AG04449 (cell line): ENCODE data around the gene POLR2A.

Source experiments
- CTCF ChIA-PET: fragments of 350-600 bp; formaldehyde crosslinking; extraction: SDS; loops from one replicate; lab custom pipeline; 2021; ENCODE audit warnings: antibody characterized with exemption; lab: Yijun Ruan, JAX
- POLR2A ChIA-PET: fragments of 400-600, 350-600 bp; formaldehyde crosslinking; extraction: SDS; loops from one replicate; lab custom pipeline; 2020; ENCODE audit warnings: antibody characterized with exemption, inconsistent platforms; lab: Yijun Ruan, JAX
- DNase-seq: peaks from one replicate; pipeline ENCODE4 v3.0.0-alpha.2; 2010; ENCODE audit warnings: low read depth, low spot score
- H3K4me3 ChIP-seq: 2 replicates; pipeline ENCODE4 v1.5.1; 2011; ENCODE audit warnings: low read depth, mild to moderate bottlenecking, control low read depth, low read length
- CTCF ChIP-seq: IDR thresholded peaks from one replicate; pipeline ENCODE4 v1.5.1; 2011; ENCODE audit warnings: mild to moderate bottlenecking, moderate library complexity, low read length, control low read depth, inconsistent platforms; ENCODE audit not compliant: insufficient read depth; ENCODE audit errors: missing control alignments

The POLR2A gene

GRCh38 chr17:7493941-7494340, 9.8 kb downstream of the POLR2A start:
- CTCF ChIA-PET = interaction anchor here (0.9 to 6.5 kb wide), 3 partner anchors 21 to 68 kb away, joined by 3 to 48 read pairs (median 3); partner anchors contain the start of gene SENP3
- H3K4me3 ChIP-seq = no peak overlapping the region
- POLR2A ChIA-PET = no interaction called here
- no peak for DNase-seq
- no peak for TF ChIP-seq CTCF

- no peak overlapping the region for H3K4me3 ChIP-seq
- CTCF ChIA-PET = interaction anchor here (0.7 to 6.5 kb wide), 4 partner anchors 12 to 65 kb away, joined by 3 to 48 read pairs (median 4); partner anchors contain the start of genes POLR2A and SENP3
Observed at GRCh38 chr17:7495906-7496434, 11.8 kb downstream of the POLR2A start.

GRCh38 chr17:7496470-7497183, 12.5 kb downstream of the POLR2A start:
- CTCF ChIA-PET = interaction anchor here (1.0 to 6.5 kb wide), 6 partner anchors 11 to 65 kb away, joined by 3 to 48 read pairs (median 4); partner anchors contain the start of gene SENP3
- no peak for TF ChIP-seq CTCF
- no peak overlapping the region for H3K4me3 ChIP-seq
- POLR2A ChIA-PET = no interaction called here
- DNase-seq = no peak

More at GRCh38 chr17:7495906-7496434, 11.8 kb downstream of the POLR2A start:
- no peak for DNase-seq
- POLR2A ChIA-PET = no interaction called here
- no peak for TF ChIP-seq CTCF

- ChIA-PET POLR2A (no interaction called here), CTCF (interaction anchor here (1.1 to 6.5 kb wide), 4 partner anchors 12 to 63 kb away, joined by 3 to 48 read pairs (median 6); no protein-coding TSS in a partner anchor)
- no peak for DNase-seq
- no peak overlapping the region for H3K4me3 ChIP-seq
- TF ChIP-seq CTCF = no peak
Observed at GRCh38 chr17:7497228-7497627, 13.1 kb downstream of the POLR2A start.

- H3K4me3 ChIP-seq = no peak overlapping the region
- ChIA-PET POLR2A (no interaction called here), CTCF (interaction anchor here (1.1 to 6.5 kb wide), 4 partner anchors 12 to 63 kb away, joined by 3 to 48 read pairs (median 6); no protein-coding TSS in a partner anchor)
- no peak for TF ChIP-seq CTCF
- no peak for DNase-seq
Observed at GRCh38 chr17:7497636-7498035, 13.5 kb downstream of the POLR2A start.

- no peak overlapping the region for H3K4me3 ChIP-seq
- ChIA-PET POLR2A (interaction anchor here (0.7 kb wide), 1 partner anchor 14 kb away, joined by 3 read pairs; no protein-coding TSS in a partner anchor), CTCF (interaction anchor here (6.5 kb wide), 1 partner anchor 15 kb away, joined by 48 read pairs; no protein-coding TSS in a partner anchor)
- no peak for DNase-seq
- no peak for TF ChIP-seq CTCF
Observed at GRCh38 chr17:7499161-7499560, 15.0 kb downstream of the POLR2A start.
